ENCODE data around the gene PBX3. TPM values are rescaled to one million over a fixed set of nuclear protein-coding genes. Genes with fewer than 3 reads are reported as not detected.

The PBX3 gene
- total and polyA plus RNA-seq, 10 donors: 7.2 to 58.4 (median 34.1) TPM

DNA sequence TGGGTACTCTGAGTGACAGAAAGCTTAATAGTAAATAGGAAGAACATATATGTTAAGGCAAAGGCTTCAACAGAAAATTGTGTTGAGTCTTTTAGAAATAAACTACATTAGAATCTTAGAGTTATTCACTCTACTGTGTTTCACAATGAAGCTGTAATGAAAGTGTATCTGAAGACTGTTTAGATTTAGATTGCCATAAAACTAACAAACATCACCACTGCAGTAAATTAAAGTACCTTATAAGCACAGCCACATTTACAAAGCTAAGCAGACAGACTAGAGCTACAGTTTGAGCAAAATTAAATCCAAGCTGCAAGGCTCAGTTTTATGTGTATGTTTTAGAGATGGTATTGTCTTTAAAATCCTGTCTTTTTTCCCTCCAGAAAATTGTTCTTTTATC, 172.4 kb downstream of the PBX3 start:
- Histone ChIP-seq H3K9me3 (no peaks in the 10 kb centered on the region), H3K27ac (no peak overlapping the region), H3K4me3 (no peak overlapping the region), H3K27me3 (replicated peaks in 1 of 7) (no peaks in the 10 kb centered on the region), H3K36me3 (peaks cover 0 to 13% (median 0%) of the 10 kb centered on the region in 6 donors), H3K4me1 (no peaks in the 10 kb centered on the region)
- TF ChIP-seq POLR2A (IDR thresholded peaks at IDR 0.05) (no peak), POLR2AphosphoS5 (IDR thresholded peaks at IDR 0.05) (no peak)
- TF ChIP-seq, protein P1, sequence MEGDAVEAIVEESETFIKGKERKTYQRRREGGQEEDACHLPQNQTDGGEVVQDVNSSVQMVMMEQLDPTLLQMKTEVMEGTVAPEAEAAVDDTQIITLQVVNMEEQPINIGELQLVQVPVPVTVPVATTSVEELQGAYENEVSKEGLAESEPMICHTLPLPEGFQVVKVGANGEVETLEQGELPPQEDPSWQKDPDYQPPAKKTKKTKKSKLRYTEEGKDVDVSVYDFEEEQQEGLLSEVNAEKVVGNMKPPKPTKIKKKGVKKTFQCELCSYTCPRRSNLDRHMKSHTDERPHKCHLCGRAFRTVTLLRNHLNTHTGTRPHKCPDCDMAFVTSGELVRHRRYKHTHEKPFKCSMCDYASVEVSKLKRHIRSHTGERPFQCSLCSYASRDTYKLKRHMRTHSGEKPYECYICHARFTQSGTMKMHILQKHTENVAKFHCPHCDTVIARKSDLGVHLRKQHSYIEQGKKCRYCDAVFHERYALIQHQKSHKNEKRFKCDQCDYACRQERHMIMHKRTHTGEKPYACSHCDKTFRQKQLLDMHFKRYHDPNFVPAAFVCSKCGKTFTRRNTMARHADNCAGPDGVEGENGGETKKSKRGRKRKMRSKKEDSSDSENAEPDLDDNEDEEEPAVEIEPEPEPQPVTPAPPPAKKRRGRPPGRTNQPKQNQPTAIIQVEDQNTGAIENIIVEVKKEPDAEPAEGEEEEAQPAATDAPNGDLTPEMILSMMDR (IDR thresholded peaks at IDR 0.05 in 8 of 11, conservative IDR thresholded peaks at IDR 0.05 in 3 of 11): no peak
- intact Hi-C loops (cut with DNase I; ENCODE audit: low total_unique reads): no loop called here
- no peak for DNase-seq

- 95 to 98% (median 97%) methylated on average over 2 of the region's 2 CpGs for WGBS, 5 donors
- Histone ChIP-seq H3K27me3 (replicated peaks in 1 of 7) (no peaks in the 10 kb centered on the region), H3K27ac (no peak overlapping the region), H3K36me3 (peaks cover 0 to 13% (median 0%) of the 10 kb centered on the region in 6 donors), H3K4me3 (no peak overlapping the region), H3K9me3 (no peaks in the 10 kb centered on the region), H3K4me1 (no peaks in the 10 kb centered on the region)
- intact Hi-C loops (cut with DNase I; ENCODE audit: low total_unique reads): no loop called here
- TF ChIP-seq, protein P1 (IDR thresholded peaks at IDR 0.05 in 8 of 11, conservative IDR thresholded peaks at IDR 0.05 in 3 of 11): no peak
- TF ChIP-seq POLR2AphosphoS5 (IDR thresholded peaks at IDR 0.05) (no peak), POLR2A (IDR thresholded peaks at IDR 0.05) (no peak)
- no peak for DNase-seq
Observed at GRCh38 chr9:125920402-125920801, 173.2 kb downstream of the PBX3 start.

GRCh38 chr9:125922854-125923253, 175.7 kb downstream of the PBX3 start:
- intact Hi-C loops (cut with DNase I; ENCODE audit: low total_unique reads): no loop called here
- Histone ChIP-seq H3K9me3 (no peaks in the 10 kb centered on the region), H3K36me3 (peaks cover 0 to 5% (median 0%) of the 10 kb centered on the region in 6 donors), H3K27ac (no peak overlapping the region), H3K4me1 (no peaks in the 10 kb centered on the region), H3K27me3 (replicated peaks in 1 of 7) (no peaks in the 10 kb centered on the region), H3K4me3 (no peak overlapping the region)
- no peak for DNase-seq
- WGBS, 5 donors: 82 to 94% (median 88%) methylated on average over 1 of the region's 1 CpG
- TF ChIP-seq POLR2A (IDR thresholded peaks at IDR 0.05) (no peak), POLR2AphosphoS5 (IDR thresholded peaks at IDR 0.05) (no peak)
- TF ChIP-seq, protein P1 (IDR thresholded peaks at IDR 0.05 in 8 of 11, conservative IDR thresholded peaks at IDR 0.05 in 3 of 11): no peak

GRCh38 chr9:125924351-125924750, 177.2 kb downstream of the PBX3 start:
- Histone ChIP-seq H3K4me1 (no peaks in the 10 kb centered on the region), H3K36me3 (peaks cover 0 to 5% (median 0%) of the 10 kb centered on the region in 6 donors), H3K4me3 (no peak overlapping the region), H3K27ac (no peak overlapping the region), H3K27me3 (replicated peaks in 1 of 7) (no peaks in the 10 kb centered on the region), H3K9me3 (no peaks in the 10 kb centered on the region)
- DNase-seq: no peak
- WGBS, 5 donors: 90 to 97% (median 94%) methylated on average over 4 of the region's 4 CpGs
- intact Hi-C loops (cut with DNase I; ENCODE audit: low total_unique reads): no loop called here
- TF ChIP-seq, protein P1 (IDR thresholded peaks at IDR 0.05 in 8 of 11, conservative IDR thresholded peaks at IDR 0.05 in 3 of 11): no peak
- no peak for TF ChIP-seq POLR2A (IDR thresholded peaks at IDR 0.05)
- no peak for TF ChIP-seq POLR2AphosphoS5 (IDR thresholded peaks at IDR 0.05)
